WTC11 (cell line): ENCODE measurements around the gene INO80B. TPM values are rescaled to one million over a fixed set of nuclear protein-coding genes. Genes with fewer than 3 reads are reported as not detected.
A peak's percentile ranks its signal among the peaks of the same experiment; 100 is the strongest.

Source experiments
- ATAC-seq: fragments of 200-7000 bp; cut with Tn5 transposase; 2 replicates; pipeline ENCODE4 v1.10.0; 2021; ENCODE audit warnings: mild to moderate bottlenecking, moderate library complexity
- CTCF ChIA-PET: fragments of 300-600 bp; sonication (Branson Sonifier 250); formaldehyde crosslinking; loops from one replicate; lab custom pipeline; 2021; ENCODE audit warnings: antibody characterized with exemption; lab: Charles Lee
- POLR2A ChIA-PET: fragments of 350-600 bp; sonication (Branson Sonifier 250); formaldehyde crosslinking; loops from one replicate; lab custom pipeline; 2021; ENCODE audit warnings: antibody characterized with exemption; lab: Charles Lee
- DNase-seq: peaks from one replicate; pipeline ENCODE4 v3.0.0; 2021; ENCODE audit warnings: low spot score
- H3K27ac Mint-ChIP-seq: 2 replicates; pipeline ENCODE4 v1.8.0; 2021; ENCODE audit warnings: mixed read lengths
- H3K27me3 Mint-ChIP-seq: 2 replicates; pipeline ENCODE4 v1.8.0; 2021; ENCODE audit warnings: low read depth, mild to moderate bottlenecking, moderate library complexity, mixed read lengths
- H3K36me3 Mint-ChIP-seq: 2 replicates; pipeline ENCODE4 v1.8.0; 2021; ENCODE audit warnings: mixed read lengths
- H3K4me1 Mint-ChIP-seq: 2 replicates; pipeline ENCODE4 v1.8.0; 2022; ENCODE audit warnings: mixed read lengths
- H3K4me3 Mint-ChIP-seq: 2 replicates; pipeline ENCODE4 v1.8.0; 2021; ENCODE audit warnings: mild to moderate bottlenecking, moderate library complexity, mixed read lengths
- H3K9me3 Mint-ChIP-seq: 2 replicates; pipeline ENCODE4 v1.8.0; 2021; ENCODE audit warnings: mixed read lengths
- ATF1 ChIP-seq: sonication (generic); formaldehyde crosslinking; IDR thresholded peaks from 2 replicates; pipeline ENCODE4 v1.8.1; 2023; ENCODE audit warnings: mild to moderate bottlenecking, moderate library complexity, missing genetic modification reagents
- CDX4 ChIP-seq: fragments of 250-450 bp; sonication (Bioruptor Pico); IDR thresholded peaks from 2 replicates; pipeline ENCODE4 v1.9.0; 2021; ENCODE audit warnings: moderate library complexity, mild to moderate bottlenecking, inconsistent platforms, borderline replicate concordance
- CREB1 ChIP-seq: sonication (generic); formaldehyde crosslinking; IDR thresholded peaks from 2 replicates; pipeline ENCODE4 v1.8.0; 2023; ENCODE audit warnings: mild to moderate bottlenecking, missing genetic modification reagents
- CREM ChIP-seq: sonication (generic); formaldehyde crosslinking; IDR thresholded peaks from 2 replicates; pipeline ENCODE4 v1.8.1; 2022; ENCODE audit warnings: mild to moderate bottlenecking, missing genetic modification reagents, moderate library complexity
- ELF4 ChIP-seq: sonication (generic); formaldehyde crosslinking; IDR thresholded peaks from 2 replicates; pipeline ENCODE4 v1.8.1; 2022; ENCODE audit warnings: low read depth, mild to moderate bottlenecking, moderate library complexity, missing genetic modification reagents
- EMX1 ChIP-seq: fragments of 250-450 bp; sonication (Bioruptor Pico); IDR thresholded peaks from 2 replicates; pipeline ENCODE4 v1.8.0; 2021; ENCODE audit warnings: mild to moderate bottlenecking
- ETV6 ChIP-seq: sonication (generic); formaldehyde crosslinking; IDR thresholded peaks from 2 replicates; pipeline ENCODE4 v1.8.1; 2022; ENCODE audit warnings: mild to moderate bottlenecking, missing genetic modification reagents
- GABPB1 ChIP-seq: sonication (generic); formaldehyde crosslinking; IDR thresholded peaks from 2 replicates; pipeline ENCODE4 v1.8.1; 2023; ENCODE audit warnings: mild to moderate bottlenecking, missing genetic modification reagents
- GRHL2 ChIP-seq: fragments of 250-450 bp; sonication (Bioruptor Pico); IDR thresholded peaks from 2 replicates; pipeline ENCODE4 v1.8.0; 2022; ENCODE audit warnings: mild to moderate bottlenecking, moderate library complexity; ENCODE audit not compliant: insufficient replicate concordance, severe bottlenecking
- HMGXB4 ChIP-seq: sonication (generic); formaldehyde crosslinking; IDR thresholded peaks from 2 replicates; pipeline ENCODE4 v1.8.1; 2023; ENCODE audit warnings: mild to moderate bottlenecking, moderate library complexity, missing genetic modification reagents
- KAT7 ChIP-seq: sonication (generic); formaldehyde crosslinking; IDR thresholded peaks from 2 replicates; pipeline ENCODE4 v1.8.1; 2023; ENCODE audit warnings: missing genetic modification reagents, mild to moderate bottlenecking, borderline replicate concordance
- MXD4 ChIP-seq: fragments of 250-450 bp; sonication (Bioruptor Pico); IDR thresholded peaks from 2 replicates; pipeline ENCODE4 v1.8.0; 2021; ENCODE audit warnings: mild to moderate bottlenecking, moderate library complexity, borderline replicate concordance
- SMAD3 ChIP-seq: sonication (generic); formaldehyde crosslinking; IDR thresholded peaks from 2 replicates; pipeline ENCODE4 v1.8.0; 2022; ENCODE audit warnings: missing genetic modification reagents, mild to moderate bottlenecking, borderline replicate concordance
- SP1 ChIP-seq: sonication (generic); formaldehyde crosslinking; conservative IDR thresholded peaks from 2 replicates; pipeline ENCODE4 v1.8.1; 2022; ENCODE audit warnings: missing genetic modification reagents
- TEAD1 ChIP-seq: sonication (generic); formaldehyde crosslinking; IDR thresholded peaks from 2 replicates; pipeline ENCODE4 v1.8.0; 2022; ENCODE audit warnings: mild to moderate bottlenecking, missing genetic modification reagents
- TP53 ChIP-seq: sonication (generic); formaldehyde crosslinking; IDR thresholded peaks from 2 replicates; pipeline ENCODE4 v1.8.1; 2023; ENCODE audit warnings: mild to moderate bottlenecking, missing genetic modification reagents
- ZBTB21 ChIP-seq: sonication (generic); formaldehyde crosslinking; IDR thresholded peaks from 2 replicates; pipeline ENCODE4 v1.8.1; 2023; ENCODE audit warnings: mild to moderate bottlenecking, missing genetic modification reagents, borderline replicate concordance
- ZNF121 ChIP-seq: sonication (generic); formaldehyde crosslinking; IDR thresholded peaks from 2 replicates; pipeline ENCODE4 v1.8.0; 2023; ENCODE audit warnings: missing genetic modification reagents
- total RNA-seq: library from RNA; stranded (reverse); gene quantifications from 3 replicates; pipeline ENCODE4 v1.2.3, GENCODE V29; 2021
- TF ChIP-seq, protein P1 (sequence below): fragments of 250-450 bp; sonication (Bioruptor Pico); conservative IDR thresholded peaks from 2 replicates; pipeline ENCODE4 v1.9.0; 2021; ENCODE audit warnings: mild to moderate bottlenecking
- TF ChIP-seq, protein P2 (sequence below): sonication (generic); formaldehyde crosslinking; IDR thresholded peaks from 2 replicates; pipeline ENCODE4 v1.8.1; 2023; ENCODE audit warnings: mild to moderate bottlenecking, missing genetic modification reagents
- TF ChIP-seq, protein P3 (sequence below): fragments of 250-450 bp; sonication (Bioruptor Pico); IDR thresholded peaks from 2 replicates; pipeline ENCODE4 v1.8.0; 2021; ENCODE audit warnings: mild to moderate bottlenecking
- TF ChIP-seq, protein P4 (sequence below): sonication (generic); formaldehyde crosslinking; IDR thresholded peaks from 2 replicates; pipeline ENCODE4 v1.8.0; 2023; ENCODE audit warnings: mild to moderate bottlenecking, missing genetic modification reagents

Gene INO80B
- total RNA-seq, 1 experiment from 2014 or later = 20.2 TPM

- Mint-ChIP-seq H3K27me3 (peaks cover 92% of the 10 kb centered on the region), H3K27ac (no peak overlapping the region), H3K4me1 (peaks cover 44% of the 10 kb centered on the region), H3K9me3 (no peaks in the 10 kb centered on the region), H3K36me3 (peaks cover 22% of the 10 kb centered on the region), H3K4me3 (no peak overlapping the region)
- DNase-seq (no peak), ATAC-seq (no peak)
- ChIA-PET POLR2A (no interaction called here), CTCF (interaction anchor here (0.8 kb wide), 1 partner anchor 82 kb away, joined by 3 read pairs; no protein-coding TSS in a partner anchor)
- TF ChIP-seq, protein P1, sequence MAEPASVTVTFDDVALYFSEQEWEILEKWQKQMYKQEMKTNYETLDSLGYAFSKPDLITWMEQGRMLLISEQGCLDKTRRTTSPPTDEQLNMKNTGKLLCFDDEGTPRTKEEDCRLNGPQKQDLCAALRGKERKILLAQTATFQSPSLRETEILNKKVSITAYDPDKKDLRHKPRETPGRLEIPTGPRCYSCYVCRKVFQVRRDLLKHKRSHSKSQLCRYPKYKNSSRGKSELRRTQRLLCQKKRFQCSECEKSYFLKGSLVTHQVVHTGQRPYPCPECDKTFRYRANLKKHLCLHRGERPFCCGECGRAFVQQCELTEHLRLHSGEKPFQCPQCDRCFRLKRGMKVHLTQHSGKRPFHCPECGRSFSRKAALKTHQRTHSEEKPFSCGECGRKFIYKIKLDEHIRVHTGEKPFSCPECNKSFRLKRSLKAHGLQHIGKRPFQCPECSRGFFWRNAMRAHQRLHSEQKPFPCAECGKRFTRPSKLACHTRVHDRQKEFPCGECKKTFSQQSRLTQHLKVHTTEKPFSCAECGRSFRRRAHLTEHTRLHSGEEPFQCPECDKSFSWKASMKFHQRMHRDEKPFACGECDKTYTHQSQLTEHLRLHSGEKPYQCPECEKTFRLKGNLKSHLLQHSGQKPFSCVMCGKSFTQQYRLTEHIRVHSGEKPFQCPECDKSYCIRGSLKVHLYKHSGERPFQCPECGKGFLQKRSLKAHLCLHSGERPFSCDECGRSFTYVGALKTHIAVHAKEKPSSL = no peak
- TF ChIP-seq, protein P2, sequence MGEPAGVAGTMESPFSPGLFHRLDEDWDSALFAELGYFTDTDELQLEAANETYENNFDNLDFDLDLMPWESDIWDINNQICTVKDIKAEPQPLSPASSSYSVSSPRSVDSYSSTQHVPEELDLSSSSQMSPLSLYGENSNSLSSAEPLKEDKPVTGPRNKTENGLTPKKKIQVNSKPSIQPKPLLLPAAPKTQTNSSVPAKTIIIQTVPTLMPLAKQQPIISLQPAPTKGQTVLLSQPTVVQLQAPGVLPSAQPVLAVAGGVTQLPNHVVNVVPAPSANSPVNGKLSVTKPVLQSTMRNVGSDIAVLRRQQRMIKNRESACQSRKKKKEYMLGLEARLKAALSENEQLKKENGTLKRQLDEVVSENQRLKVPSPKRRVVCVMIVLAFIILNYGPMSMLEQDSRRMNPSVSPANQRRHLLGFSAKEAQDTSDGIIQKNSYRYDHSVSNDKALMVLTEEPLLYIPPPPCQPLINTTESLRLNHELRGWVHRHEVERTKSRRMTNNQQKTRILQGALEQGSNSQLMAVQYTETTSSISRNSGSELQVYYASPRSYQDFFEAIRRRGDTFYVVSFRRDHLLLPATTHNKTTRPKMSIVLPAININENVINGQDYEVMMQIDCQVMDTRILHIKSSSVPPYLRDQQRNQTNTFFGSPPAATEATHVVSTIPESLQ (CRISPR knock-in tag) = no peak
- TF ChIP-seq CREB1 (CRISPR knock-in tag) = no peak
- TF ChIP-seq GRHL2 (CRISPR knock-in tag) = no peak
- TF ChIP-seq, protein P3, sequence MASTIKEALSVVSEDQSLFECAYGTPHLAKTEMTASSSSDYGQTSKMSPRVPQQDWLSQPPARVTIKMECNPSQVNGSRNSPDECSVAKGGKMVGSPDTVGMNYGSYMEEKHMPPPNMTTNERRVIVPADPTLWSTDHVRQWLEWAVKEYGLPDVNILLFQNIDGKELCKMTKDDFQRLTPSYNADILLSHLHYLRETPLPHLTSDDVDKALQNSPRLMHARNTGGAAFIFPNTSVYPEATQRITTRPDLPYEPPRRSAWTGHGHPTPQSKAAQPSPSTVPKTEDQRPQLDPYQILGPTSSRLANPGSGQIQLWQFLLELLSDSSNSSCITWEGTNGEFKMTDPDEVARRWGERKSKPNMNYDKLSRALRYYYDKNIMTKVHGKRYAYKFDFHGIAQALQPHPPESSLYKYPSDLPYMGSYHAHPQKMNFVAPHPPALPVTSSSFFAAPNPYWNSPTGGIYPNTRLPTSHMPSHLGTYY (CRISPR knock-in tag) = no peak
These were observed 50.8 kb downstream of the INO80B start for GRCh38 chr2:74505448-74506246.

DNA sequence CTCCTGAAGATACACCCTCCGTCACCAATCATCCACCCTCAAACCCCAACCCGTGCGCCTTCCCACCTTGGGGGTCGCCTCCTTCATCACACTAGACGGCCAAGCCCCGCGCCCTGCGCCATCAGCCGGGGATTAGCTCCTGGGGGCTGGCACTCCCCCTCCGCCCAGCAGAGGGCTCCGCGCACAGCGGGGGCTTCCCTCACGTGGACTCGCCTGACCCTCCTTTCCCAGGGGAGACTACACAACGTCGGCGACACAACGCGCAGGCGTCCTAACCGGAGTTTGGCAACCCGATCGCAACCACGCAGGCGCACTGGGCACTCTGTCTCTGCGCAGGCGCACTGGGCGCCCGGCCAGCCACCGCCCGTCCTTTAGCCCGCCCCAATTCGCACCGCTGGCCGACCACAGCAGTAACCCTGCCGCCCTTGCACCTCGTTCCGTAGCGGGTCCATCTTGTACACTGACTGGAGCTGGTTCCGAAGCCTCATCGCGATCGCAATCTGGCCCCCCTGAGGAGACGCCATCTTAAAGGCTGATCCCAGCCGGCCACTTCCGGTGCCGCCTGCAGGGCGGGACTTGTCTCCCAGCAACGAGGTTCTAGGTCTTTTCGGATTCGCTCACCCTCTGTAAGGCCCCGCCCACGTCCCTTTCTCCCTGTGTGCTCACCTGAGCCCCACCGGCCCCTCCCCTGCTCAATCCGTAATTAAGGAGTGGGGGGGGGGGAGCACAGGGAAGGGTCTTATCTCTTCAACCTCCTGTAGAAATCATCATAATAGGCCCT, 52.4 kb downstream of the INO80B start, which contains the start of gene PCGF1:
TSS of gene PCGF1 (minus strand) at position 551 of the 781 bp plus-strand sequence. CDS start at position 524, 27 bp downstream.
- ChIA-PET CTCF (interaction anchor here (1.1 to 3.0 kb wide), 6 partner anchors 8 to 80 kb away, joined by 3 to 13 read pairs (median 6); partner anchors contain the start of genes CCDC142, HTRA2 and TTC31), POLR2A (interaction anchor here (0.6 to 1.1 kb wide), 4 partner anchors 9 to 49 kb away, joined by 3 to 8 read pairs (median 3); partner anchors contain the start of genes LOXL3 and WBP1)
- Mint-ChIP-seq H3K9me3 (no peaks in the 10 kb centered on the region), H3K4me1 (peaks cover 29% of the 10 kb centered on the region), H3K27ac (peak within 1 kb of the TSS; percentile 100), H3K4me3 (peak within 1 kb of the TSS; percentile 99), H3K36me3 (peaks cover 22% of the 10 kb centered on the region), H3K27me3 (peaks cover 92% of the 10 kb centered on the region)
- DNase-seq = peak; percentile 99
- ATAC-seq = peak; percentile 86
- TF ChIP-seq SP1 (CRISPR knock-in tag) (peak; percentile 66), EMX1 (no peak), ZBTB21 (CRISPR knock-in tag) (no peak), HMGXB4 (no peak; the same call in 1 of the 2 replicates), ATF1 (no peak), TP53 (CRISPR knock-in tag) (no peak), ZNF121 (CRISPR knock-in tag) (no peak), CREM (peak; percentile 26; the same call in 1 of the 2 replicates), KAT7 (CRISPR knock-in tag) (peak; percentile 63; the same call in 1 of the 2 replicates), MXD4 (CRISPR knock-in tag) (no peak), CDX4 (CRISPR knock-in tag) (no peak), ETV6 (CRISPR knock-in tag) (peak; percentile 62; the same call in 1 of the 2 replicates), SMAD3 (CRISPR knock-in tag) (0 out of 2 replicates have a peak, but pooled peaks have one; percentile 51), TEAD1 (CRISPR knock-in tag) (peak; percentile 87), ELF4 (CRISPR knock-in tag) (no peak), GABPB1 (peak; percentile 82)
- TF ChIP-seq, protein P4, sequence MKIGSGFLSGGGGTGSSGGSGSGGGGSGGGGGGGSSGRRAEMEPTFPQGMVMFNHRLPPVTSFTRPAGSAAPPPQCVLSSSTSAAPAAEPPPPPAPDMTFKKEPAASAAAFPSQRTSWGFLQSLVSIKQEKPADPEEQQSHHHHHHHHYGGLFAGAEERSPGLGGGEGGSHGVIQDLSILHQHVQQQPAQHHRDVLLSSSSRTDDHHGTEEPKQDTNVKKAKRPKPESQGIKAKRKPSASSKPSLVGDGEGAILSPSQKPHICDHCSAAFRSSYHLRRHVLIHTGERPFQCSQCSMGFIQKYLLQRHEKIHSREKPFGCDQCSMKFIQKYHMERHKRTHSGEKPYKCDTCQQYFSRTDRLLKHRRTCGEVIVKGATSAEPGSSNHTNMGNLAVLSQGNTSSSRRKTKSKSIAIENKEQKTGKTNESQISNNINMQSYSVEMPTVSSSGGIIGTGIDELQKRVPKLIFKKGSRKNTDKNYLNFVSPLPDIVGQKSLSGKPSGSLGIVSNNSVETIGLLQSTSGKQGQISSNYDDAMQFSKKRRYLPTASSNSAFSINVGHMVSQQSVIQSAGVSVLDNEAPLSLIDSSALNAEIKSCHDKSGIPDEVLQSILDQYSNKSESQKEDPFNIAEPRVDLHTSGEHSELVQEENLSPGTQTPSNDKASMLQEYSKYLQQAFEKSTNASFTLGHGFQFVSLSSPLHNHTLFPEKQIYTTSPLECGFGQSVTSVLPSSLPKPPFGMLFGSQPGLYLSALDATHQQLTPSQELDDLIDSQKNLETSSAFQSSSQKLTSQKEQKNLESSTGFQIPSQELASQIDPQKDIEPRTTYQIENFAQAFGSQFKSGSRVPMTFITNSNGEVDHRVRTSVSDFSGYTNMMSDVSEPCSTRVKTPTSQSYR (CRISPR knock-in tag) = 0 out of 2 replicates have a peak, but pooled peaks have one; percentile 30
